ENCODE measurements around the gene WNT3. TPM values are rescaled to one million over a fixed set of nuclear protein-coding genes. Genes with fewer than 3 reads are reported as not detected.

WNT3 gene
- total and polyA plus RNA-seq, 4 donors: 4.0 to 17.1 (median 10.7) TPM

- H3K27ac ChIP-seq (ENCODE audit: low read depth, low read length): peak overlapping the region; percentile 41
- no peaks in the 10 kb centered on the region for H3K27me3 ChIP-seq (ENCODE audit: control insufficient read depth, insufficient read depth, low read length)
- no peaks in the 10 kb centered on the region for H3K9me3 ChIP-seq (ENCODE audit: control insufficient read depth, insufficient read depth, low read length)
- WGBS (ENCODE audit: insufficient coverage): no CpG with 5 or more reads among the region's 1 CpG
- H3K4me3 ChIP-seq (ENCODE audit: low read depth, low read length): no peak overlapping the region
- DNase-seq (ENCODE audit: low read depth in 4 of 6, low spot score in 6 of 6): peak in 3 of 6 donors; percentile 4 to 43 (median 21)
- no peaks in the 10 kb centered on the region for H3K4me1 ChIP-seq (ENCODE audit: control insufficient read depth, insufficient read depth, low read length)
- H3K36me3 ChIP-seq (ENCODE audit: control insufficient read depth, insufficient read depth, low read length): no peaks in the 10 kb centered on the region
These were observed 86.3 kb downstream of the WNT3 start for GRCh38 chr17:46732160-46732559.

GRCh38 chr17:46730679-46731078, 87.8 kb downstream of the WNT3 start:
- no peak for DNase-seq (ENCODE audit: low read depth in 4 of 6, low spot score in 6 of 6)
- Histone ChIP-seq H3K36me3 (ENCODE audit: control insufficient read depth, insufficient read depth, low read length) (no peaks in the 10 kb centered on the region), H3K9me3 (ENCODE audit: control insufficient read depth, insufficient read depth, low read length) (no peaks in the 10 kb centered on the region), H3K27me3 (ENCODE audit: control insufficient read depth, insufficient read depth, low read length) (no peaks in the 10 kb centered on the region), H3K4me3 (ENCODE audit: low read depth, low read length) (no peak overlapping the region), H3K27ac (ENCODE audit: low read depth, low read length) (no peak overlapping the region), H3K4me1 (ENCODE audit: control insufficient read depth, insufficient read depth, low read length) (no peaks in the 10 kb centered on the region)
- WGBS (ENCODE audit: insufficient coverage): no CpG with 5 or more reads among the region's 1 CpG

GRCh38 chr17:46730026-46730425, 88.5 kb downstream of the WNT3 start:
- no CpG with 5 or more reads among the region's 2 CpGs for WGBS (ENCODE audit: insufficient coverage)
- no peaks in the 10 kb centered on the region for H3K4me1 ChIP-seq (ENCODE audit: control insufficient read depth, insufficient read depth, low read length)
- no peak for DNase-seq (ENCODE audit: low read depth in 4 of 6, low spot score in 6 of 6)

DNA sequence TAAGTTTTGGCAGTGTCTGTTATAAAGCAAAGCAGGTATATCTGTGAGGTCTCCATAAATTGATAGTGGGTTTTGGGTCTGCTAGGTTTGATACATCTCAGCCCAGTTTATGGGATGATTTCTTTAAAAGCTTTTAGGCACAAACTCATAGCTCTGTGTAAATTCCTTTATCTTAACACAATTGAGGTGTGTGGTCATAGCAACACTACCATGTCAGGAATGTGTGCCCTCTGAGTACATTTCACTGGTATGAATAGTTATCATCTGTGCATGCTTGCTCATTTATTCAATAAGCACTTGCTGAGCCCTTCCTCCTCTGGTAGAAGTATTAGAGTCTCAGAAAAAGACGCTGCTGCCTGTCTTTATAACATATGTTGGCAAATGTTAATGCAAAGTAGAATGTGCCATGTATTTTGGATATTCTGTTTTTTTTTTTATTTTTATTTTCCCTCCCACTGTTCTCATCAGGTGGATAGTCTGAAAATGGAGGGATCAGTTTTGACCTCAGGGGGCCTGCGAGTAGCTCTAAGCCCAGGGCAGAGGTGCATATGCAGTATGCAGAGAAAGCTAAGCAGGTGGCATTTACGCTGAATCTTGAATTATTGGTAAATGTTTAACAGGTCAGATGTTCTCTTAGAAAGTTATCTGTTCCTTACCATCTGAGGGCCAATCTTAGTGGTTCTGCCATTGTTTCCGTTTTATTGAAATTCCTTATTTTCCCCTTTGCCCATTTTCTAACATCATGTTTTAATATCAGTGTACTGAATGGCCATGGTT, 90.7 kb downstream of the WNT3 start:
- Histone ChIP-seq H3K9me3 (ENCODE audit: control insufficient read depth, insufficient read depth, low read length) (no peaks in the 10 kb centered on the region), H3K27me3 (ENCODE audit: control insufficient read depth, insufficient read depth, low read length) (no peaks in the 10 kb centered on the region), H3K36me3 (ENCODE audit: control insufficient read depth, insufficient read depth, low read length) (no peaks in the 10 kb centered on the region), H3K4me1 (ENCODE audit: control insufficient read depth, insufficient read depth, low read length) (no peaks in the 10 kb centered on the region), H3K4me3 (ENCODE audit: low read depth, low read length) (no peak overlapping the region), H3K27ac (ENCODE audit: low read depth, low read length) (no peak overlapping the region)
- no peak for DNase-seq (ENCODE audit: low read depth in 4 of 6, low spot score in 6 of 6)
- 100% methylated on average over 1 of the region's 4 CpGs for WGBS (ENCODE audit: insufficient coverage)

More at GRCh38 chr17:46730026-46730425, 88.5 kb downstream of the WNT3 start:
- Histone ChIP-seq H3K36me3 (ENCODE audit: control insufficient read depth, insufficient read depth, low read length) (no peaks in the 10 kb centered on the region), H3K4me3 (ENCODE audit: low read depth, low read length) (no peak overlapping the region), H3K27ac (ENCODE audit: low read depth, low read length) (no peak overlapping the region), H3K9me3 (ENCODE audit: control insufficient read depth, insufficient read depth, low read length) (no peaks in the 10 kb centered on the region), H3K27me3 (ENCODE audit: control insufficient read depth, insufficient read depth, low read length) (no peaks in the 10 kb centered on the region)

DNA sequence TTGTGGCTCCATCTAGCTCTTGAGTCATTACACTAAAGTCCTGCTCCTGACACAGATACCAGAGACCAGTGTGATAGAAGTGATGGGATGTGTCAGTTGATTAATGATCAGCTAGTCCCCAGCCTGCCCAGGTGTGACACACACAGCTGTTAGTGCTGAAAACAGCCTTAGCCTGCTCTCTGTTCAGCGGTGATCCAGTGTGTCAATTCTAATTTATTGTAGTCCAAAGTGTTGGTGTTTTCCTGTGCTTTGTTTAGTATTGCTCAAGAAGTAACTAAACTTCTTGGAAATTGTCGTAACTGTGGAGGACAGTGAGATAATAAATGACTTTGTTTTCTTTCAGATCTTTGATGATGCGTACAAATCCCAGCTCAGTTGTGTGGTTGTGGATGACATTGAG, 92.3 kb downstream of the WNT3 start:
- Histone ChIP-seq H3K4me1 (ENCODE audit: control insufficient read depth, insufficient read depth, low read length) (no peaks in the 10 kb centered on the region), H3K36me3 (ENCODE audit: control insufficient read depth, insufficient read depth, low read length) (no peaks in the 10 kb centered on the region), H3K4me3 (ENCODE audit: low read depth, low read length) (no peak overlapping the region), H3K27ac (ENCODE audit: low read depth, low read length) (no peak overlapping the region), H3K9me3 (ENCODE audit: control insufficient read depth, insufficient read depth, low read length) (no peaks in the 10 kb centered on the region), H3K27me3 (ENCODE audit: control insufficient read depth, insufficient read depth, low read length) (no peaks in the 10 kb centered on the region)
- DNase-seq (ENCODE audit: low read depth in 4 of 6, low spot score in 6 of 6): no peak
- WGBS (ENCODE audit: insufficient coverage): 43% methylated on average over 1 of the region's 3 CpGs

DNA sequence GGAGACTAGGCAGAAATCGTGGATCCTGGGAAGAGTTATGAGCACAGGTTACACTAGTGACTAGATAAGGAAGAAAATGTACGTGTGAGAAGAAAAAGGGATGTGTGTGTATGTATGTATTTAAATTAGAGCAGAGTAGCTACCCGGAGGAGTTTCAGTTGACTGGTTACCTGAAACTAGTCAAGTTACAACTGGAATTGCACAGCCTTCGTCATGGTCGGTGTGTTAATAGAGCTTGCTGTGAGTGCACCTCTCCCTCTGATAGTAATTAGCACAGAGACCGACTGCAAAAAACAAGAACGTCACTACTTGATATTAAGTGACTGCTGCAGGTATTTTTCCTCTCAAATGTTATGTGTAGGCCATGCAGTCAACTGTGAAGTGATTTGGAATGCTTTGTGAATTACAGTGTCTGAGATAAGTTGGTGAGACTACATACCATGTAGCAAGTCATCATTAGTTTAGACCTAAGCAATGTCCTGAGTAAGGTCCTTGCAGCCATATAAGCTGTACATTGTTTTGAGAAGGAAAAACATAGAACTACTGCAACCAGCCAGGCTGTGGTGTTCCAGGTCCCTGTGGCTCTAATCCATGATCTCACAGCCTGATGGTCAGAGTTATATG, 95.7 kb downstream of the WNT3 start:
- 98% methylated on average over 6 of the region's 7 CpGs for WGBS (ENCODE audit: insufficient coverage)
- Histone ChIP-seq H3K9me3 (ENCODE audit: control insufficient read depth, insufficient read depth, low read length) (no peaks in the 10 kb centered on the region), H3K4me3 (ENCODE audit: low read depth, low read length) (no peak overlapping the region), H3K27ac (ENCODE audit: low read depth, low read length) (no peak overlapping the region), H3K36me3 (ENCODE audit: control insufficient read depth, insufficient read depth, low read length) (peaks cover 9% of the 10 kb centered on the region), H3K4me1 (ENCODE audit: control insufficient read depth, insufficient read depth, low read length) (no peaks in the 10 kb centered on the region), H3K27me3 (ENCODE audit: control insufficient read depth, insufficient read depth, low read length) (no peaks in the 10 kb centered on the region)
- DNase-seq (ENCODE audit: low read depth in 4 of 6, low spot score in 6 of 6): no peak

DNA sequence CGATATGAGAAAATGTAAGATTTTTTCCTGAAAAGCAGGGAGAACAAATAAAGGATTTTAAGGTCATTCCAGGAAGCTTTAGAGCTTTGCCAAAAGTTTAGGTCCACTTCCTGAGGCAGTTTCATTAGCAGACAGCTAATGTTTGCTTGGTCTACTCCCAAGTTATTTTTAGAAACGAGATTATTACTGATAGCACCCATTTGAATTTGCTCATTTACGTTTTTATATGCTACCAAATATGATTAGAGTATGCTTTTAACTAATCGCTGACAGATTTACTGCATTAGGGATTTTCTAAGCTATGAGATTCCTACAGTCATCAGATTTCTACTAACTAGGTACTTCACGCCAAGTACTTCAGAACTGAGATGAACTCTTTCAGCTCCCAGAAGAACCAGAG, 98.1 kb downstream of the WNT3 start:
- no peaks in the 10 kb centered on the region for H3K9me3 ChIP-seq (ENCODE audit: control insufficient read depth, insufficient read depth, low read length)
- no peak overlapping the region for H3K27ac ChIP-seq (ENCODE audit: low read depth, low read length)
- H3K36me3 ChIP-seq (ENCODE audit: control insufficient read depth, insufficient read depth, low read length): peaks cover 17% of the 10 kb centered on the region
- DNase-seq (ENCODE audit: low read depth in 4 of 6, low spot score in 6 of 6): peak in 1 of 6 donors; percentile 8
- WGBS (ENCODE audit: insufficient coverage): 83% methylated on average over 1 of the region's 5 CpGs
- no peaks in the 10 kb centered on the region for H3K4me1 ChIP-seq (ENCODE audit: control insufficient read depth, insufficient read depth, low read length)
- no peak overlapping the region for H3K4me3 ChIP-seq (ENCODE audit: low read depth, low read length)
- no peaks in the 10 kb centered on the region for H3K27me3 ChIP-seq (ENCODE audit: control insufficient read depth, insufficient read depth, low read length)

GRCh38 chr17:46719891-46720290, 98.6 kb downstream of the WNT3 start:
- Histone ChIP-seq H3K36me3 (ENCODE audit: control insufficient read depth, insufficient read depth, low read length) (peaks cover 17% of the 10 kb centered on the region), H3K27ac (ENCODE audit: low read depth, low read length) (no peak overlapping the region), H3K4me3 (ENCODE audit: low read depth, low read length) (no peak overlapping the region), H3K9me3 (ENCODE audit: control insufficient read depth, insufficient read depth, low read length) (no peaks in the 10 kb centered on the region), H3K4me1 (ENCODE audit: control insufficient read depth, insufficient read depth, low read length) (no peaks in the 10 kb centered on the region), H3K27me3 (ENCODE audit: control insufficient read depth, insufficient read depth, low read length) (no peaks in the 10 kb centered on the region)
- peak in 1 of 6 donors; percentile 26 for DNase-seq (ENCODE audit: low read depth in 4 of 6, low spot score in 6 of 6)
- WGBS (ENCODE audit: insufficient coverage): no CpG with 5 or more reads among the region's 3 CpGs

GRCh38 chr17:46717999-46718398, 100.5 kb downstream of the WNT3 start:
- no peaks in the 10 kb centered on the region for H3K27me3 ChIP-seq (ENCODE audit: control insufficient read depth, insufficient read depth, low read length)
- no peaks in the 10 kb centered on the region for H3K4me1 ChIP-seq (ENCODE audit: control insufficient read depth, insufficient read depth, low read length)
- no peaks in the 10 kb centered on the region for H3K9me3 ChIP-seq (ENCODE audit: control insufficient read depth, insufficient read depth, low read length)
- H3K4me3 ChIP-seq (ENCODE audit: low read depth, low read length): no peak overlapping the region
- no peak overlapping the region for H3K27ac ChIP-seq (ENCODE audit: low read depth, low read length)
- no peak for DNase-seq (ENCODE audit: low read depth in 4 of 6, low spot score in 6 of 6)
- peaks cover 17% of the 10 kb centered on the region for H3K36me3 ChIP-seq (ENCODE audit: control insufficient read depth, insufficient read depth, low read length)
- WGBS (ENCODE audit: insufficient coverage): 100% methylated on average over 1 of the region's 4 CpGs
